ENCODE results near the gene BRMS1. TPM values are rescaled to one million over a fixed set of nuclear protein-coding genes. Genes with fewer than 3 reads are reported as not detected.
"Not testable (repeated sequence)": the region's sequence is repeated elsewhere in the genome, so short reads cannot be mapped to it uniquely, and the experiment has no call there.

The BRMS1 gene
- total RNA-seq: 10 to 100 TPM; 47.5 to 48.8 TPM

GRCh38 chr11:66344550-66345315, at the start of gene BRMS1:
Gene BRMS1 (minus strand): TSS chr11:66345104. CDS start chr11:66342234, 2,870 bp downstream.
- Mint-ChIP-seq H3K27me3 (peaks cover 7% of the 10 kb centered on the region), H3K4me1 (peaks cover 36% of the 10 kb centered on the region), H3K27ac (peak within 1 kb of the TSS; percentile 90), H3K4me3 (peak within 1 kb of the TSS; percentile 93), H3K36me3 (peaks cover 11% of the 10 kb centered on the region), H3K9me3 (peaks cover 2% of the 10 kb centered on the region)
- DNase-seq: peak; percentile 93

GRCh38 chr11:66393954-66394353, 49.0 kb upstream of the BRMS1 start:
- DNase-seq: no peak
- no peak overlapping the region for H3K4me3 Mint-ChIP-seq
- no peak overlapping the region for H3K27ac Mint-ChIP-seq
- H3K9me3 Mint-ChIP-seq: no peaks in the 10 kb centered on the region
- H3K4me1 Mint-ChIP-seq: no peaks in the 10 kb centered on the region
- no peaks in the 10 kb centered on the region for H3K36me3 Mint-ChIP-seq
- H3K27me3 Mint-ChIP-seq: peaks cover 12% of the 10 kb centered on the region

GRCh38 chr11:66391322-66391721, 46.4 kb upstream of the BRMS1 start:
- H3K27ac Mint-ChIP-seq: no peak overlapping the region
- H3K36me3 Mint-ChIP-seq: no peaks in the 10 kb centered on the region
- no peak overlapping the region for H3K4me3 Mint-ChIP-seq
- H3K4me1 Mint-ChIP-seq: peaks cover 3% of the 10 kb centered on the region
- no peaks in the 10 kb centered on the region for H3K9me3 Mint-ChIP-seq
- H3K27me3 Mint-ChIP-seq: peaks cover 12% of the 10 kb centered on the region
- DNase-seq: no peak

- peak; percentile 65 for DNase-seq
- Mint-ChIP-seq H3K36me3 (no peaks in the 10 kb centered on the region), H3K4me1 (peaks cover 8% of the 10 kb centered on the region), H3K4me3 (no peak overlapping the region), H3K27ac (no peak overlapping the region), H3K9me3 (no peaks in the 10 kb centered on the region), H3K27me3 (peaks cover 5% of the 10 kb centered on the region)
Observed at GRCh38 chr11:66388780-66389386, 44.0 kb upstream of the BRMS1 start.

- H3K4me3 Mint-ChIP-seq: peak overlapping the region; percentile 48
- DNase-seq: peak; percentile 74
- H3K36me3 Mint-ChIP-seq: no peaks in the 10 kb centered on the region
- peak overlapping the region; percentile 63 for H3K27ac Mint-ChIP-seq
- H3K4me1 Mint-ChIP-seq: peaks cover 8% of the 10 kb centered on the region
- H3K27me3 Mint-ChIP-seq: peaks cover 3% of the 10 kb centered on the region
- H3K9me3 Mint-ChIP-seq: no peaks in the 10 kb centered on the region
Observed at GRCh38 chr11:66386171-66387069, 41.5 kb upstream of the BRMS1 start.

GRCh38 chr11:66384316-66384715, 39.4 kb upstream of the BRMS1 start:
- not testable (repeated sequence) for DNase-seq, H3K36me3 Mint-ChIP-seq, H3K27ac Mint-ChIP-seq, H3K9me3 Mint-ChIP-seq, H3K4me3 Mint-ChIP-seq, H3K27me3 Mint-ChIP-seq
- peaks cover 12% of the 10 kb centered on the region for H3K4me1 Mint-ChIP-seq

GRCh38 chr11:66380264-66380663, 35.4 kb upstream of the BRMS1 start:
- peak; percentile 13 for DNase-seq
- H3K9me3 Mint-ChIP-seq, H3K27ac Mint-ChIP-seq, H3K27me3 Mint-ChIP-seq, H3K36me3 Mint-ChIP-seq, H3K4me1 Mint-ChIP-seq, H3K4me3 Mint-ChIP-seq: not testable (repeated sequence)

GRCh38 chr11:66373690-66374287, 28.9 kb upstream of the BRMS1 start:
- H3K9me3 Mint-ChIP-seq, H3K36me3 Mint-ChIP-seq, H3K27me3 Mint-ChIP-seq, H3K27ac Mint-ChIP-seq, DNase-seq: not testable (repeated sequence)
- Mint-ChIP-seq H3K4me3 (peak overlapping the region; percentile 32), H3K4me1 (peaks cover 16% of the 10 kb centered on the region)

GRCh38 chr11:66373265-66373664, 28.4 kb upstream of the BRMS1 start:
- no peaks in the 10 kb centered on the region for H3K36me3 Mint-ChIP-seq
- H3K4me3 Mint-ChIP-seq: no peak overlapping the region
- no peaks in the 10 kb centered on the region for H3K27me3 Mint-ChIP-seq

GRCh38 chr11:66371627-66372415, 26.9 kb upstream of the BRMS1 start, which contains the start of gene SLC29A2:
Gene SLC29A2 (minus strand): TSS chr11:66371760. CDS start chr11:66371591, 169 bp downstream.
- Mint-ChIP-seq H3K27ac (peak within 1 kb of the TSS; percentile 88), H3K9me3 (no peaks in the 10 kb centered on the region), H3K4me1 (peaks cover 16% of the 10 kb centered on the region), H3K4me3 (peak within 1 kb of the TSS; percentile 86), H3K36me3 (peaks cover 4% of the 10 kb centered on the region), H3K27me3 (no peaks in the 10 kb centered on the region)
- peak; percentile 89 for DNase-seq

More at GRCh38 chr11:66373265-66373664, 28.4 kb upstream of the BRMS1 start:
- H3K9me3 Mint-ChIP-seq: no peaks in the 10 kb centered on the region
- peaks cover 16% of the 10 kb centered on the region for H3K4me1 Mint-ChIP-seq
- no peak overlapping the region for H3K27ac Mint-ChIP-seq
- no peak for DNase-seq

- H3K27ac Mint-ChIP-seq: peak overlapping the region; percentile 16
Observed at GRCh38 chr11:66369073-66369894, 24.4 kb upstream of the BRMS1 start.

GRCh38 chr11:66368484-66368883, 23.6 kb upstream of the BRMS1 start:
- Mint-ChIP-seq H3K4me1 (peaks cover 16% of the 10 kb centered on the region), H3K9me3 (no peaks in the 10 kb centered on the region), H3K27ac (no peak overlapping the region), H3K27me3 (no peaks in the 10 kb centered on the region), H3K36me3 (peaks cover 4% of the 10 kb centered on the region), H3K4me3 (no peak overlapping the region)
- DNase-seq: no peak

More at GRCh38 chr11:66369073-66369894, 24.4 kb upstream of the BRMS1 start:
- Mint-ChIP-seq H3K27me3 (no peaks in the 10 kb centered on the region), H3K4me1 (peaks cover 16% of the 10 kb centered on the region), H3K9me3 (no peaks in the 10 kb centered on the region), H3K4me3 (peak overlapping the region; percentile 30), H3K36me3 (peaks cover 4% of the 10 kb centered on the region)
- DNase-seq: no peak

GRCh38 chr11:66367561-66368312, 22.8 kb upstream of the BRMS1 start:
- no peaks in the 10 kb centered on the region for H3K9me3 Mint-ChIP-seq
- H3K4me3 Mint-ChIP-seq: no peak overlapping the region
- DNase-seq: no peak
- peaks cover 15% of the 10 kb centered on the region for H3K4me1 Mint-ChIP-seq
- no peak overlapping the region for H3K27ac Mint-ChIP-seq
- no peaks in the 10 kb centered on the region for H3K27me3 Mint-ChIP-seq
- H3K36me3 Mint-ChIP-seq: peaks cover 4% of the 10 kb centered on the region

All from activated naive CD8-positive, alpha-beta T cell treated with anti-CD3 and anti-CD28 coated beads for 36 hours (primary cell).